Measurements from ENCODE around the gene TACO1.

TACO1 gene

DNA sequence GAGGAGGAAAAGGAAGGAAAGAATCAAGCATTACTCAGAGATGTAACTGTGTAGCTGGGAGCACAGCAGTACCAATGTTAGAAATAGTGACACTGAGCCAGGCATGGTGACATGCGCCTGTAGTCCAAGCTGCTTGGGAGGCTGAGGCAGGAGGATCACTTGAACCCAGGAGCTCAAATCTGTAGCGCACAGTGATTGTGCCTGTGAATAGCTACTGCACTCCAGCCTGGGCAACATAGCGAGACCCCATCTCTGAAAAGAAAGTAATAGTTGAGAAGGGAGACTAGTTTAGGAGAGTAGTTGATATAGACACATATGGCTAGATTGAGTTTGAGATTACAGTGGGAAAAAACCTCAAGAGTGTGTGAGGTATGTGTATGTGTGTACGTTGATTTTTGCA lies 39.3 kb downstream of the TACO1 start:
- no peak for DNase-seq (ENCODE audit: low read depth in 2 of 2)

DNA sequence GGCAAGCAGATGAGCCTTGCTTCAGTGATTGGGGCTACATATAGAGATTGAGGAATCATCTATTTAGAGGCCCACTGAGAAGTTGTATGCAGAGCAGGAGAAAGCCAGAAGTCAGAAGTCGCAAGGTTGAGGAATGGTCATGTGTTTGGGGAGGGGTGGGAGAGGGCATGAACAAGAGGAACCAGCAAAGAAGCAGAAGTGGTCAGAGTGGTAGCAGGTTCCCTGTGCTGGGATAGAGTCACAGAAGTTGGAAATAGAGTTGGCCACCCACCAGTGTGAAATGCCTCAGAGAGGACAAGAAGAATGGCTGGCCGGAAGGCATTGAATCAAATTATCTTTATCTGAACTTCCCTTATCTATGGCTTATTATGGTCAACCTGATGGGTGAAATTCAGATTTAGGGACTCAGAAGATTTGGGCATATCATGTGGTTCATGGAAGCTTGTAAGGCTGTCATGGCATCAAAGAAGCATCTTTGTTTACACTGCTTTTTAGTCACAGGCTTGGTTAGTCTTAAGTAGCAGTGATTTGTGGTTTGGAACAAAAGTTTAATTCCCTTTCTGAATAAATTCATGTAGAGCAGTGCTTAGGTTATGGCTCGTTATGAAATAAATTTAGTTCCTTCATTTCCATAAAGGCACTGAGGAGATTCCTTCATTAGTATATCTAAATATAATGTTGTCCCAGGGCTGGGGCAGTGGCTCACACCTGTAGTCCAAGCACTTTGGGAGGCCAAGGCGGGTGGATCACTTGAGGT lies 41.2 kb downstream of the TACO1 start:
- no peak for DNase-seq (ENCODE audit: low read depth in 2 of 2)

DNA sequence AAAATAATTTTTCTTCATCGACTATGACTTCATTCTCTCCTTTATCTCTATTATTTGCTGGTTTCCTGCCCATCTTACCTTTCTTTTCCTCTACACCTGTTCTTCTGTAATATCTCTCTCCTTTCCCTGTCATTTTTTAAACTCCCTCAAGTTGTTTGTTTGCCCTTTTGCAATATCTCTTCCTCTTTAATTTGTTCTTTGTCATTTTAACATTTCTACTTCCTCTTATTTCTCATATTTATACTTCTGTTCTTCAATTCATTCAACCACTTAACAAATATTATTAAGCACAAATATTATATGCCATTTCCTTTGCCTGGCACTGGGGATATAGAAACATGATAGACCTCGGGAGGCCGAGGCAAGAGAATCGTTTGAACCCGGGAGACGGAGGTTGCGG lies 44.2 kb downstream of the TACO1 start:
- DNase-seq (ENCODE audit: low read depth in 2 of 2) = no peak

DNA sequence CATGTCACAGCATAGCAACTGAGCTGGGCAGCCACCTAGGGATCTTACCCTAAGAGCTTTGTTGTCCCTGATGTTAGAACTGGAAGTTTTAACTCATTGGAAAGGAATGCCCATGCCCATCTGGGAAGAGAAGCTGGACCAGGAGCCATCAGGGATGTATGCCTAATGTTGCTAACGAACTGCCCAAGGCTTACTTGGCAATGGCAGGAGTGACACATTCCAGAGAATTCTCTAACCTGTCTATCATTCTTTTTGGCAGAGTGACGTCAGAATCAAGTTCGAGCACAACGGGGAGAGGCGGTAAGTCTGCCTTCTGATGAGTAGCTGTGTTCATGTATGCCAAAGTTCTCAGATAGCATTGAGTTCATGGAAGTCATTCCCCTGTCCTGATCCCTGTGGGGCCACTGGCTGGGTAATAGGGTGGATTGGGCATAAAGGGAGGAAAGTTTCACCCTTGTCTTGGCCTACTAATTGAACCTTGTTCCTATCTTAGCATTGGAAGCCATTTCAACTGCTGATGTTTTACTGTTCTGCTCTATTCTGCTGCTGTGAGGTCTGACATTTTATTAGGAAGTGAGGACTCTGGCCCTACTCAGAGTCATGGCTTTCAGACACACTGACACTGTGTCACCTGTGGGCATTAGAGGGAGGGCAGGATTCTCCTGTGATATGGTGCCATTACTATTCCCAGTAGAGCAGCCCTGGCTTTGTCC lies 45.2 kb downstream of the TACO1 start:
- DNase-seq (ENCODE audit: low read depth in 2 of 2) = no peak

DNA sequence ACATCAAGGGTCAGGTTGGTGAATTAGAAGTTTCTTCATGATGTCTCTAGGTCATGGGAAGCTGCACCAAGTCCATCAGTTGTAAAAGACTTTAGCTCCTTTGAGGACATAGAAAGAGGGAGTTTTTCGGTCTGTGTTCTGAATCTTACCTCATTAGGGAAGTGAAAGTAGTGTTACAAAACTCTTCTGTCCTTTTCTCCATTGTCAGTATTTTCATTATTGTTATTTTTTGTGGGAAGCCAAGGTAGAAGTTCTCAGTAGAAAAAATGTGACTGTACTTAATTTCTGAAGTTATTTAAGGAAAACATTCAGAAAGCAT lies 45.8 kb downstream of the TACO1 start:
- DNase-seq (ENCODE audit: low read depth in 2 of 2) = no peak

DNA sequence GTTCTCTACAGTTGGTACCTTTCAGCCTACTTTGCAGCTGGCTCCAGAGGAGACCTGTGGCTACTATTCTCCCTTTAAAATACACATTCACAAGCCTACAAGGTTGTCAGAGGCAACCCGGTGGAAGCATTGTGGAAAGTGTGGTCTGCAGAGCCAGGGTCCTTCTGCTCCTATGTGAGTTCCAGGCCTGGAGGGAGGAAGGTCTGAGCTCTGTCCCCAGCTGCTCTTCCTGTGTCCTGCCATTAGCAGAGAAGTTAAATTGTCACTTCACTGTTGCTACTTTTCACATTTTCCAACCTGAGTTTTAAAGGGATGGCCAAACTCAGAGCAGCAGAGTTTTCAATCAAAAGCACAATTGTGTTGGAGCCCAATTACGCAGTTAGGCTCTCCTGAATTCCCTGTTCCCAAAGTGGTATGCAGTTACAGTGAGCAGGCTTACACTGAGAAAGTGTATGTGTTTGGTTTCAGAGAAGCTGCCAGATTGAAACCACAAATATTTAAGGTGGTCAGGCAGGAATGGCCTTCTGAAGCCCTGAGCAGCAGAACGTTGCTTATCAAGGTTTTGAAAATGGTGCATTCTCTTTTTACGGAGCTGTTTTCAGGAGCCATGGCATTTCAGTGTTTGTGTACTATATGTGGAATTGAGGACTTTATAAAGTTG lies 46.5 kb downstream of the TACO1 start:
- no peak for DNase-seq (ENCODE audit: low read depth in 2 of 2)

DNA sequence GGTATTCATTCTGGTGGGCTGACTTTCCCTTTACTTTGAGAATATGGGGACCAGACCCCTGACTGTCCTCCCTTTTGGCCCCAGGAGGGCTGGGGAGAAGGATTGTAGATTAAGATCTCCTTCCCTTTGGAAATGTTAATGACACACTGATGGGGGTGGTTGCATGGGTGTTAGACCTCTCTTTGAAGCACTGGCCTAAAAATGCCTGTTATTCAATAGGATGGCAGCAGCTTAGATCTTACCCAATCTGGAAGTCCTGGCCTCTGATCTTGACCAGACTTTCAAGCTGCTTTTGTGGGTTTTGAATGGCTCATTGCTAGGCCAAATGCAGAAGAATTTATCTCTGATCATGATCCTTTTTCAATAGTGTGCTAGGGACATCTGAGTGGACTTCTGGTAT lies 47.2 kb downstream of the TACO1 start:
- no peak for DNase-seq (ENCODE audit: low read depth in 2 of 2)

DNA sequence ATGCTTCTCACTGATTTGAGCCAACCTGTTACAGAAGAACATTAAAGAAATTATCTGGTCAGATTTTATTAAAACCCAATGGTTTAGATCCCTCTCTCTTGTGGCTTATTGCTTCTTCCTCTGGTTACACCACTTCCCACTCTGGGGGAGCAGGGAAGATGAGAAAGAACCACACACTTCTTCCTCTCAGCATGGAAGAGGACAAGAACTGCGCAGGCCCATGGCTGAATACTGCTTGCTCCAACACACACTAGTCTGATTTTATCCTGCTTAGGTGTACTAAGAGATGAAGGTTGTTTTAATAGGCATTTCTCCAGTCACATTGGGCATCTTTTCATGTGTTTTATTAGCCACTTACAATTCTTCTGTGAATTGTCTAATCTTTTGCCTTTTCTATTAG lies 49.1 kb downstream of the TACO1 start:
- DNase-seq (ENCODE audit: low read depth in 2 of 2) = no peak

DNA sequence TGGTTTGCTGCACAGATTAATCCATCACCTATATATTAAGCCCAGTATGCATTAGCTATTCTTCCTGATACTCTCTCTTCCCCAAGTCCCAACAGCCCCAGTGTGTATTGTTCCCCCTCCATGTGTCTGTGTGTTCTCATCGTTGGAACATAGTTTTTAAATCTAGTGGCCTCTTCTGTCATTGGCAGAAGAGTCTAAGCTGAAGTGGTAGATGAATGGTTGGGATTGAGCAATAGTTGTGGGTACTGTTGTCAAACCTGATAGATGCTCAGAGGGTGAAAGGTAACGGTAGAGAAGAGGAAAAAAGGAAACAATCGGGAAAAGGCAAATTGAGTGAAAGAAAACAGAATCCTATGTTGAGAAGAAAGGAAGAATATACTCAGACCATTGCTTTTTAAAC lies 51.4 kb downstream of the TACO1 start:
- no peak for DNase-seq (ENCODE audit: low read depth in 2 of 2)

DNA sequence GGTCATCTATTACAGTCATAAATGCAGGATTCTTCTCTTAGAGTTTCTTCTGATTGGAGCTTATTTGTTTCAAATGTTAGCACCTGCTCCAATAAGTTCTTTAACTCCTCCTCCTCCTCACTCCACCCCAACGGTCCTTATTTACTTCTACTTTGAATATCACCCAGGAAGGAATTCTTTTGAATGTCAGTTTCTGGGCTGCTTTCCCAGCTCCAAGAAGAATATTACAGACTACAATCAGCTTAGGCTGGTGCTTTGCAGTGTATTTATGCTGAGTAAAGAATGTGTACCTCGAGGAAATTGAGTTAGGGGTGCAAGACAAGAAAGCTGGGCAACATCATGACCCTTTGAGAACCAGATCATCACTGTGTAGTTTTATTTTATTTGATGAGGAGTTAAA lies 52.4 kb downstream of the TACO1 start:
- no peak for DNase-seq (ENCODE audit: low read depth in 2 of 2)

DNA sequence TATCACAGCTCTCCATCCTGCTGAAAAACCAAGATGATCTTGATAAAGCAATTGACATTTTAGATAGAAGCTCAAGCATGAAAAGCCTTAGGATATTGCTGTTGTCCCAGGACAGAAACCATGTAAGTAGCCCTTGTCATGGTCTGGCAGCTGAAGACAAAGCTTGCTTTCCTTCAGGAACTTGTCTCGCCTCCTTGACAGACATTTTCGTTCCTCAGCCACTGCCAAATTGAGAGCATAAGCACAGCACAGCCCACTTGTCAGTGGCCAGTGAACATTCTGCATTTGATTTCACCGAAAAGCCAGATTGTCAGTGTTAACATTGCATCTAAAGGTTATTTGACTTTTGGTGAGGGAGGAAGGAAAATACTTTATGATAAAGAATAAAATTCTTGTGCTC lies 57.1 kb downstream of the TACO1 start:
- no peak for DNase-seq (ENCODE audit: low read depth in 2 of 2)

Measured in stimulated activated CD4-positive, alpha-beta T cell treated with anti-CD3 and anti-CD28 coated beads, Interleukin-4, amount 100 ng/mL, for 48 hours (primary cell).